Tibial artery (tissue), 4 donors: ENCODE data around the gene GRM5.
A peak's percentile ranks its signal among the peaks of the same experiment; 100 is the strongest.

Experiments
- DNase-seq, 2 donors: peaks; one replicate each; pipeline ENCODE4 v3.0.0-alpha.2; 2019
- H3K27ac ChIP-seq, 2 donors: fragments of 200-600 bp; sonication (generic) in 1 of 2; 1 replicate in 1 of 2; 2 replicates in 1 of 2; pipeline ENCODE4 v1.5.1; 2018 to 2019; ENCODE audit warnings: mild to moderate bottlenecking in 1 of 2
- H3K27me3 ChIP-seq, 2 donors: fragments of 200-600 bp; sonication (generic) in 1 of 2; one replicate each; pipeline versions ENCODE4 v1.5.1 to v1.6.0; 2016 to 2019
- H3K36me3 ChIP-seq, 3 donors: fragments of 200-600 bp; sonication (generic) in 2 of 3; one replicate each; pipeline ENCODE4 v1.5.1; 2016 to 2019; ENCODE audit warnings: mild to moderate bottlenecking in 2 of 3
- H3K4me1 ChIP-seq, 4 donors: fragments of 200-600 bp; sonication (generic) in 2 of 4; 1 replicate in 3 of 4; 2 replicates in 1 of 4; pipeline ENCODE4 v1.5.1; 2016 to 2019
- H3K4me3 ChIP-seq, 2 donors: fragments of 200-600 bp; sonication (generic) in 1 of 2; 1 replicate in 1 of 2; 2 replicates in 1 of 2; pipeline ENCODE4 v1.5.1; 2018 to 2019; ENCODE audit warnings: mild to moderate bottlenecking in 2 of 2
- H3K9me3 ChIP-seq, 3 donors: fragments of 200-600 bp; sonication (generic) in 1 of 3; one replicate each; pipeline ENCODE4 v1.5.1; 2016 to 2019
- CTCF ChIP-seq, 2 experiments: fragments of 200-600 bp in 1 of 2; fragments of 450-650 bp in 1 of 2; IDR thresholded peaks; one replicate each; pipeline ENCODE4 v1.5.1; 2017 to 2019; ENCODE audit warnings: antibody characterized with exemption in 2 of 2, mild to moderate bottlenecking in 1 of 2, moderate library complexity in 1 of 2
- intact Hi-C: fragments of 100-400 bp; cut with DNase I; formaldehyde crosslinking; loops from one replicate; pipeline ENCODE4 v1.15.0; 2023; ENCODE audit warnings: low total_unique reads

Gene GRM5

DNA sequence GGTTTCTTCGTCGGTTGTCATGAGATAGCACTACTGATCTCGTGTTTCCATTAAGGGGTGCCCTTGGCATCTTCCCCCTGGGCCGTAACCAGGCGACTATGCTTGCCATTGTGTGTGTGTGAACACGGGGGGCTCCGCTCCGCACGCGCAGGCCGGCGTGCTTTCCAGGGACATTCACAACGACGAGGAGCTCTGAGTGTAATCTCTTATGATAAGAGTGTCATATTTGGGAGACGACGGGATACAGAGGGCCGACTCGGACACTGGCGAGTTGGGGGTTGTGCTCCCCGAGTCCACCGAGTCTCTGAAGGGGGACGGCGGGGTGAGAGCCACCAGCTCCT, 557.4 kb downstream of the GRM5 start:
- Histone ChIP-seq H3K27me3 (peaks cover 0 to 17% of the 10 kb centered on the region in 2 donors), H3K9me3 (no peaks in the 10 kb centered on the region), H3K36me3 (no peaks in the 10 kb centered on the region), H3K4me1 (peaks cover 0 to 18% (median 6%) of the 10 kb centered on the region in 4 donors), H3K4me3 (peak overlapping the region; percentile 35 to 48), H3K27ac (no peak overlapping the region)
- DNase-seq = no peak
- intact Hi-C loops = no loop called here
- no peak for TF ChIP-seq CTCF (IDR thresholded peaks at IDR 0.05)

GRCh38 chr11:88507771-88508417, 557.9 kb downstream of the GRM5 start:
- Histone ChIP-seq H3K36me3 (no peaks in the 10 kb centered on the region), H3K27me3 (peaks cover 0 to 17% of the 10 kb centered on the region in 2 donors), H3K4me3 (no peak overlapping the region), H3K9me3 (no peaks in the 10 kb centered on the region), H3K4me1 (peaks cover 0 to 18% (median 6%) of the 10 kb centered on the region in 4 donors), H3K27ac (no peak overlapping the region)
- DNase-seq = no peak
- TF ChIP-seq CTCF (IDR thresholded peaks at IDR 0.05) = no peak
- intact Hi-C loops = no loop called here

DNA sequence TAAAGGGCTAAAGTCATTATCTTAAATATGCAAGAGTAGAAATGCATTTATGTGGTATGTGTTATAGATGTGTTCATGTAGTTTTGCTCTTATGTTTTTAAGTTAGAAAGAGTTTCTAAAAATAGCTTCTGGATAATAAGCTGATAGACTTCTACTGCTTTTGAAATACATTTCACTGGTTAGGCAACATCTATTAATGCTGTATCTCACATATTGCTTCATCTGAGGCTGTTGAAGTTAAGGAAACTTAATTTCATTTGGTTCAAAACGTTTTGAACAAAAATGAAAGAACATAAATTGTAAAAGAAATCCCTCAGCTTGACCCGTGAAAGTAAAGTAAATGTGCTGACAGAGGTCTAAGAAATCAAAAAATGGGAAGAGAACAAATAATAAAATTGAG, 564.2 kb downstream of the GRM5 start:
- TF ChIP-seq CTCF (IDR thresholded peaks at IDR 0.05) = no peak
- H3K4me1 ChIP-seq = no peaks in the 10 kb centered on the region
- H3K27me3 ChIP-seq = no peaks in the 10 kb centered on the region
- no peak for DNase-seq
- intact Hi-C loops = no loop called here
- no peak overlapping the region for H3K4me3 ChIP-seq
- no peak overlapping the region for H3K27ac ChIP-seq
- no peaks in the 10 kb centered on the region for H3K36me3 ChIP-seq
- H3K9me3 ChIP-seq = no peaks in the 10 kb centered on the region

DNA sequence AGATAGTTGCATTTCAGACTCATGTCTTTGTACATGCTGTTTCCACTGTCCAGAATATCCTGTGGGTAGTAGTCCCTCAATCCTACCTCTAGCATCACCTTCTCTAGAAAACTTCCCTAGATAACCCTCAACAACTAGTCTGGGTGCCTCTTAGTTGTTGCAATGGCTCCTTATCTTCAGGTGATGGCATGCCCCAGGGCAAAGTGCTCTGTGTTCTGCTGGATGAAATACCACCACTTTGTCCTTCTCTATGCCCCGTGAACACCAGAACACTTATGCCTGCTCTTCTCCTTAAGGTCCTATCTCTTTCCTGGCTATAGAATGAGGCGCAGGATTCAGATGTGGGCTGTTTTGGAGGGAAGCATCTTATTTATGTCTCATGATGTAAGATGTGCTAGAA, 569.9 kb downstream of the GRM5 start:
- no peaks in the 10 kb centered on the region for H3K4me1 ChIP-seq
- no peak for DNase-seq
- intact Hi-C loops = no loop called here
- H3K4me3 ChIP-seq = no peak overlapping the region
- no peaks in the 10 kb centered on the region for H3K36me3 ChIP-seq
- no peaks in the 10 kb centered on the region for H3K9me3 ChIP-seq
- no peak for TF ChIP-seq CTCF (IDR thresholded peaks at IDR 0.05)
- H3K27ac ChIP-seq = no peak overlapping the region
- no peaks in the 10 kb centered on the region for H3K27me3 ChIP-seq

- no peaks in the 10 kb centered on the region for H3K36me3 ChIP-seq
- no peaks in the 10 kb centered on the region for H3K9me3 ChIP-seq
- no peaks in the 10 kb centered on the region for H3K4me1 ChIP-seq
- intact Hi-C loops = no loop called here
- TF ChIP-seq CTCF (IDR thresholded peaks at IDR 0.05) = no peak
- no peak for DNase-seq
- H3K27ac ChIP-seq = no peak overlapping the region
- no peak overlapping the region for H3K4me3 ChIP-seq
- no peaks in the 10 kb centered on the region for H3K27me3 ChIP-seq
Measured at GRCh38 chr11:88494848-88495247, 570.9 kb downstream of the GRM5 start.

- no peaks in the 10 kb centered on the region for H3K27me3 ChIP-seq
- no peak for DNase-seq
- intact Hi-C loops = no loop called here
- no peak overlapping the region for H3K4me3 ChIP-seq
- no peaks in the 10 kb centered on the region for H3K4me1 ChIP-seq
- TF ChIP-seq CTCF (IDR thresholded peaks at IDR 0.05) = no peak
- H3K36me3 ChIP-seq = no peaks in the 10 kb centered on the region
- H3K27ac ChIP-seq = no peak overlapping the region
- H3K9me3 ChIP-seq = no peaks in the 10 kb centered on the region
Measured at GRCh38 chr11:88491674-88492073, 574.1 kb downstream of the GRM5 start.
